ENCODE data around the gene GRK4. TPM values are rescaled to one million over a fixed set of nuclear protein-coding genes. Genes with fewer than 3 reads are reported as not detected.
A peak's percentile ranks its signal among the peaks of the same experiment; 100 is the strongest.

Gene GRK4
- polyA plus RNA-seq, 1 of the 3 experiments (the other 2 are of a cell fraction), result 2.7 TPM

GRCh38 chr4:3013323-3013722 lies 50.0 kb downstream of the GRK4 start (continued):
- TF ChIP-seq IRF3 (IDR thresholded peaks at IDR 0.05; ENCODE audit: low read depth, low read length) (no peak), RFX5 (IDR thresholded peaks at IDR 0.05; ENCODE audit: low read length) (no peak), ZBTB33 (IDR thresholded peaks at IDR 0.05; ENCODE audit: borderline replicate concordance, low read depth) (no peak), RAD21 (IDR thresholded peaks at IDR 0.05; ENCODE audit: low read length) (no peak), GATA2 (CRISPR knock-in tag; IDR thresholded peaks at IDR 0.05) (no peak), RXRA (IDR thresholded peaks at IDR 0.05; ENCODE audit: borderline replicate concordance, low read depth) (no peak), ELF1 (IDR thresholded peaks at IDR 0.05) (no peak)

- no peak for DNase-seq
- Histone ChIP-seq H4K20me1 (ENCODE audit: insufficient read depth) (no peaks in the 10 kb centered on the region), H2AFZ (ENCODE audit: low read depth) (no peak overlapping the region), H3K27me3 (ENCODE audit: insufficient read depth) (no peaks in the 10 kb centered on the region), H3F3A (replicated peaks; ENCODE audit: insufficient read depth) (peaks cover 7% of the 10 kb centered on the region), H3K9ac (no peak overlapping the region), H3K4me3 (ENCODE audit: low read depth in 2 of 2, low read length in 1 of 2) (no peak overlapping the region), H3K9me3 (no peaks in the 10 kb centered on the region), H3K4me2 (no peak overlapping the region), H3K27ac (ENCODE audit: low read depth in 2 of 2, low read length in 1 of 2) (no peak overlapping the region), H3K36me3 (replicated peaks in 1 of 2; ENCODE audit: control insufficient read depth in 1 of 2, insufficient read depth in 2 of 2, low read length in 1 of 2) (no peaks in the 10 kb centered on the region), H3K4me1 (ENCODE audit: control insufficient read depth in 1 of 2, insufficient read depth in 2 of 2, low read depth in 1 of 2, low read length in 1 of 2) (peaks cover 5 to 12% of the 10 kb centered on the region in 2 experiments; a peak in 3 of 4 replicates), H3K79me2 (ENCODE audit: insufficient read depth) (no peaks in the 10 kb centered on the region), H3K9me2 (no peaks in the 10 kb centered on the region)
- CTCF ChIA-PET, result interaction anchor here (1.0 to 1.1 kb wide), 2 partner anchors 24 to 35 kb away, joined by 3 to 7 read pairs; no protein-coding TSS in a partner anchor
- POLR2A ChIA-PET, result no interaction called here
- WGBS (ENCODE audit: low lambda C conversion rate), result 82% methylated on average over 8 of the region's 8 CpGs
- 0 out of 2 replicates have a peak, but pooled peaks have one; percentile 9 for TF ChIP-seq GATA2 (CRISPR knock-in tag; IDR thresholded peaks at IDR 0.05)
- TF ChIP-seq SMC3 (IDR thresholded peaks at IDR 0.05; ENCODE audit: low read depth, low read length), result no peak
- TF ChIP-seq MEF2A (IDR thresholded peaks at IDR 0.05; ENCODE audit: borderline replicate concordance, low read depth), result no peak
These were observed 50.5 kb downstream of the GRK4 start for GRCh38 chr4:3013839-3014350.

GRCh38 chr4:3016961-3017360 lies 53.6 kb downstream of the GRK4 start:
- Histone ChIP-seq H3K9ac (no peak overlapping the region), H3K36me3 (replicated peaks in 1 of 2; ENCODE audit: control insufficient read depth in 1 of 2, insufficient read depth in 2 of 2, low read length in 1 of 2) (no peaks in the 10 kb centered on the region), H3K27ac (ENCODE audit: low read depth in 2 of 2, low read length in 1 of 2) (peak overlapping the region in 1 of 2 experiments; percentile 88; a peak in 2 of 4 replicates), H3K4me1 (ENCODE audit: control insufficient read depth in 1 of 2, insufficient read depth in 2 of 2, low read depth in 1 of 2, low read length in 1 of 2) (peaks cover 0 to 12% of the 10 kb centered on the region in 2 experiments; a peak in 1 of 4 replicates), H4K20me1 (ENCODE audit: insufficient read depth) (no peaks in the 10 kb centered on the region), H3K79me2 (ENCODE audit: insufficient read depth) (no peaks in the 10 kb centered on the region), H2AFZ (ENCODE audit: low read depth) (no peak overlapping the region), H3K9me2 (no peaks in the 10 kb centered on the region), H3K27me3 (ENCODE audit: insufficient read depth) (no peaks in the 10 kb centered on the region), H3K4me2 (no peak overlapping the region), H3K4me3 (ENCODE audit: low read depth in 2 of 2, low read length in 1 of 2) (no peak overlapping the region), H3K9me3 (no peaks in the 10 kb centered on the region), H3F3A (replicated peaks; ENCODE audit: insufficient read depth) (no peaks in the 10 kb centered on the region)
- ChIA-PET CTCF (interaction anchor here (0.9 to 1.7 kb wide), 6 partner anchors 20 to 68 kb away, joined by 3 to 6 read pairs (median 3); partner anchors contain the start of genes GRK4 and NOP14), POLR2A (interaction anchor here (0.6 kb wide), 2 partner anchors 9 to 1290 kb away, joined by 3 read pairs; no protein-coding TSS in a partner anchor)
- DNase-seq, result peak; percentile 42
- 63% methylated on average over 4 of the region's 4 CpGs for WGBS (ENCODE audit: low lambda C conversion rate)
- no peak for TF ChIP-seq SIN3A (IDR thresholded peaks at IDR 0.05; ENCODE audit: borderline replicate concordance, low read depth, low read length)
- TF ChIP-seq PBX3 (IDR thresholded peaks at IDR 0.05), result no peak
- TF ChIP-seq MXI1 (IDR thresholded peaks at IDR 0.05; ENCODE audit: low read depth, low read length), result no peak
- no peak for TF ChIP-seq USF2 (IDR thresholded peaks at IDR 0.05; ENCODE audit: borderline replicate concordance, low read depth, low read length)
- TF ChIP-seq ELF1 (IDR thresholded peaks at IDR 0.05), result no peak
